HG02938 (cell line): ENCODE results near the gene GPR137.

ENCODE experiments used
- ATAC-seq: cut with Tn5 transposase; IDR thresholded peaks from one replicate; pipeline ENCODE4 v1.9.1; 2021; ENCODE audit warnings: mild to moderate bottlenecking, moderate library complexity; ENCODE audit not compliant: unreplicated experiment

GPR137 gene

GRCh38 chr11:64263021-64263946 is 22.4 kb upstream of the GPR137 start:
- ATAC-seq: no peak

GRCh38 chr11:64263947-64264317 is 21.7 kb upstream of the GPR137 start:
- ATAC-seq: no peak

DNA sequence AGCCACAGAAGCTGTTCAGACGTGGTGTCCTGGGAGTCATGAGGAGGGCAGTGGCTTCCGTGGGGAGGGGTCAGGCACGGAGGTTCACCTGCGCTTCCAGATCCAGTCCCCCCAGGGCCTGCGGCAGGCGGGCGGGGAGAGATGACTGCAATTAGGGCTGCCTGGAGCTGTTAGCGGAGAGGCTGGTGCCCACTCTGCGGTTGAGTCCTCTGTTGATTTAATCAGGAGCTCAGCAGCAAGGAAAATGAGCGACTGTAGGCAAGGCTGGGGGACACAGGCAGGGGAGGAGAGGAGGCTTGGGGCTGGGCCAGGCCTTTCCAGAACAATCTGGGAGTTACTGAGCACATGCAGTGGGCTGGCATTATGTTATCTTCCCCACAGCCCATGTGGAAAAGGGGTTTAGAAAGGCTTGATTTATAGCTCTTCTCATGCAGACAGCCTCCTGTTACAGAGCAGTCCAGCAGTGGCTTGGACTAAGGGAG is 21.2 kb upstream of the GPR137 start:
- ATAC-seq: no peak

GRCh38 chr11:64265176-64266160 is 20.2 kb upstream of the GPR137 start:
- ATAC-seq: no peak

- ATAC-seq: no peak
Measured at GRCh38 chr11:64266339-64266738, 19.3 kb upstream of the GPR137 start.

DNA sequence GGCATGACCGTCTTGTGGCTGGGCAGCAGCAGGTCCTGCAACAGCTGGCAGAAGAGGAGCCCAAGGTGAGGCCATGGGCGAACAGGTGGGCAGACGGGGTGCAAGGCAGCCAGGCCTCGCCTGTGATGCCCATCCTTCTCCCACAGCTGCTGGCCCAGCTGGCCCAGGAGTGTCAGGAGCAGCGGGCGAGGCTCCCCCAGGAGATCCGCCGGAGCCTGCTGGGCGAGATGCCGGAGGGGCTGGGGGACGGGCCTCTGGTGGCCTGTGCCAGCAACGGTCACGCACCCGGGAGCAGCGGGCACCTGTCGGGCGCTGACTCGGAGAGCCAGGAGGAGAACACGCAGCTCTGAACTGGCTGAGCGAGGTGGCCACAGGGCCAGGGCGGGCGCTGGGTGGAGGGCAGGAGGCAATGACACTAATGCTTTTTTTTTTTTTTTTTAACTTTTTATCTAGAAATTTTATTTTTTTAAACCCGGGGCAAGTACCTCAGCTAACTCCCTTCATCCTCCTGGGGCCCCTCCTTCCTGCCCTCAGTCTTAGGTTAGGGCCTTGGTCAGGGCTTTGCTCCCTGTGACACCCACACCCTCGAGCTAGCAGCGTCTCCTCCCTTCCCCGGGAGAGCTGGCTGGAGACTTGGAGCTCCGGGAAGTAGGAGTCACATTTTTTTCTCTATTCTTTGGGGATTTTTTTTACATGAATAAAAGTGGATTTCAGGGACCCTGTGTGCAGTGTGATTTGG is 18.3 kb upstream of the GPR137 start:
- ATAC-seq: no peak

GRCh38 chr11:64268025-64268892 is 17.4 kb upstream of the GPR137 start:
- no peak for ATAC-seq

DNA sequence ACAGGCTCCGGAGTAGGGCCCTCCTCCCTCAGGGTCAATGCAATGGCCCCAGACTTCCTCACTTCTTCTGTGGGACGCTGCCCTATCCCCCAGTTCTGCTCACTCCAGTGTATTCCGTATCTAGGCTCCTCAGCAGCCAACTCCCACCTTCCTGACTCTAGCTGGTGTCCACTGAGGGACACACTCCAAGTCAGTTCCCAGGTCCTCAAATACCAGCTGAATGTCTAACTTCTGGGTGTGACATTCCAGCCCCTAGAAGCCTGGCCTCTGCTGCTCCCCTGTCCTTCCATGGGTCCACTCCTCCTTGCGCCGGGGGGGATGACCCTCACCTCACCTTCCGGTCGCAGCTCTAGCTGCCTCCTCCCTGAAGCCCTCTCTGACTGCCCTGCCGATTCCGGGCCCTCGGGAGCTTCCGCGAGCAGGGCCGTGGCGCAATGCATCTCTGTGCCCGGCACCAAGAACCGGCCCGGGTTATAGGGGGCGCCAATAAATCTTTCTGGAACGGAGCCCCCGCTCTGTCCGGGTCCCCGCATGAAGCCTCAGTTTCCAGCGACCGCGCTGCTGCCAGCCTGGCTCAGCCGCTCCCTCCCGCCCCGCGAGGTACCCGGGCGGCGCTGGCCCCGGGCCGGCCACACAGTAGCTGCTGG is 16.6 kb upstream of the GPR137 start:
- peak; percentile 9 for ATAC-seq

- ATAC-seq: peak; percentile 67
Measured at GRCh38 chr11:64269540-64270220, 16.0 kb upstream of the GPR137 start.

GRCh38 chr11:64275031-64275800 is 10.4 kb upstream of the GPR137 start:
- no peak for ATAC-seq

- ATAC-seq: no peak
Measured at GRCh38 chr11:64275841-64276240, 9.8 kb upstream of the GPR137 start.

DNA sequence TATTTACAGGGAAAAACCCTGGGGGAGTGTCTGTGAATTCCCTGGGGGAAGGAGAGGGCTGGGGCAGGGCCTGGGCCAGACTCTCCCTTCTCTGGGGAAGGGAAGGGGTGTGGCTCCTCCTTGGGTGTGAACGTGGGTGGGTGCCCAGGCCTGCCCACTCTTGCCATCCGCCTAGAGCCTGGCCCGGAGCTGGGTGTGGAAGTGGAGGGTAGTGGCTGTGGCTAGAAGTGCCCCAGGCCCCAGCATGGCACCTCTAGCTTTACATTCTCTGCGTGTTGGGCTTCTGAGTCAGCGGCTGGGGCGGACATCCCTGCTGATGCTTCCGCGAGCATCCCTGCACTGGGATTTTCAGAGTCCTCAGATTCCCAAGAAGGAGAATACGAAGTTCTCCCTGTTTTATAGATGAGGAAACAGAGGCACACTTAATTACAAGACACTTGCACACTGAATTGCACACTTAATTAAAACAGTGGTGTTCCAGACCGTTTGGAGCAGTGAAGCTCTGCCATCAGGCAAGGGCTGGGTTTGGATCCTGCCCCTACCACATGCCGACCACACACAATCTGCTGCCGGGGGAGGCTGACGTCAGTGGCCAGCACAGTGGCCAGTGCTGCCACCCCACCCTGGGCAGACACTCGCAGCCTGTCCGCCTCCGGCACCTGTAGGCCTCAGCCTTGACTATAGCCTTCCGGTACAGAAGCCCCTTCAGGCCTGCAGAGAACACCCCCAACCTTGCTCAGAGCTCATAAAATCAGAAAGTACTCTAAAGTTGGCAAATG is 8.8 kb upstream of the GPR137 start:
- no peak for ATAC-seq

DNA sequence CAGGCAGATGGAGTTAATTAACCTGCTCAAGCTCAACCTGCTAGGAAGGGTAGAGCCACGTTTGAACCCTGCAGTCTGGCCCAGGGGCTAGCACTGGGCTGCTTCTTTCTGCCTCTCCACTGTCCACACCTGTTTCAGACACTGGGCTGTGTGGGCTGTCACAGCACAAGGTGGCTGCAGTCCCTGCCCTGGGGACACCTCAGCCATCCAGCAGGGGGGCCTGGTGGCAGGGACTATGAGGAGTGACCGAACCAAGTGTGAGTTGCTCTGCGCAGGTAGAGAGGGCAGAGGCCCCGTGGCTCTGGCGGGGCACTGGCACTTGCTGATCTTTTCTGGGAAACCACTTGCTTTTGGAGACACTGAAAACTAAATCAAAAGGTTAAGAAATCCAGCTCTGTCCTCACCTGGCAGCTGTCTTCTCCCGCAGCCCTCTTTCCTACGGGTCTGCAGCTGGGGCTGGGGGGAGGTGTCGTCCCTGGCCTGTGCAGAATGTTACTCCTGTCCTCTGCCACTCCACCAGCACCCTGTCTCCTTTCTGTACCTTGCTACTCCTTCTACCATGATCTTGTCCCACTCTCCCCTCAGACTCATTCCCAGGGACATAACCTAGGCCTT is 7.0 kb upstream of the GPR137 start:
- ATAC-seq: no peak

- ATAC-seq: no peak
Measured at GRCh38 chr11:64281957-64282770, 3.5 kb upstream of the GPR137 start.

DNA sequence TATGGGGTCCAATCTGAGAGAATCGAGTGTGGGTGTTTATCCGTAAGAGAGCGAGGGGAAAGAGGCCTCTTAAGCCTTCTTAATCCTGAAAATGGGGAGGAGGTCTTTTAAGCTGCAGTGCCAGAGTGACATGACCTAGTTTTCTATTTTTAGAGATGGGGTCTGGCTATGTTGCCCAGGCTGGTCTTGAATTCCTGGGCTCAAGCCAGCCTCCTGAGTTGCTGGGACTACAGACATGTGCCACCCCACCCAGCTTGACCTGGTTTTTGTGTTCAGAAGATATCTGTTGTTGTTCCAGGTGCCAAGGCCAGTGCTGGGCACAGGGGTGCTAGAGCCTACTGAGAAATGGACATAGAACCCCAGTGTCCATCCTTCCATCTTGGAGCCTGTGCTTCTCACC is 2.6 kb upstream of the GPR137 start:
- ATAC-seq: no peak
